Mucosa of descending colon (tissue), 3 donors: Measurements from ENCODE around the gene NAXD. TPM values are rescaled to one million over a fixed set of nuclear protein-coding genes. Genes with fewer than 3 reads are reported as not detected.

Source experiments
- ATAC-seq: fragments of 200-7000 bp; cut with Tn5 transposase; one replicate; pipeline ENCODE4 v1.9.1; 2020; ENCODE audit warnings: mild to moderate bottlenecking, moderate library complexity
- DNase-seq, 3 donors: peaks; one replicate each; pipeline ENCODE4 v3.0.0-alpha.2; 2020
- H3K36me3 ChIP-seq: fragments of 200-600 bp; one replicate; pipeline ENCODE4 v1.8.0; 2021; ENCODE audit warnings: low read depth, mild to moderate bottlenecking
- H3K4me1 ChIP-seq: fragments of 200-600 bp; one replicate; pipeline ENCODE4 v1.8.0; 2021; ENCODE audit warnings: low read depth, mild to moderate bottlenecking
- H3K4me3 ChIP-seq: fragments of 200-600 bp; one replicate; pipeline ENCODE4 v1.8.0; 2021; ENCODE audit warnings: mild to moderate bottlenecking
- H3K9me3 ChIP-seq: fragments of 200-600 bp; one replicate; pipeline ENCODE4 v1.8.0; 2021; ENCODE audit warnings: mild to moderate bottlenecking
- CTCF ChIP-seq: fragments of 200-600 bp; IDR thresholded peaks from one replicate; pipeline ENCODE4 v1.8.0; 2022; ENCODE audit warnings: antibody characterized with exemption, mild to moderate bottlenecking
- intact Hi-C, 2 donors: fragments of 100-400 bp; cut with DNase I in 1 of 2; cut with micrococcal nuclease in 1 of 2; formaldehyde crosslinking; loops; one replicate each; pipeline versions ENCODE4 v1.11.0 to v1.11.1; 2022; cut with DNase I, micrococcal nuclease
- total RNA-seq, 3 donors: library from RNA; stranded (reverse); fragmentation: NEBNext Ultra II Directional in 2 of 3; extraction: Animal tissue kit (Norgen Biotek cat#: 25700) in 2 of 3; gene quantifications; one replicate each; pipeline versions ENCODE4 v1.2.1 to v1.2.4, GENCODE V29; 2021 to 2023
- donor health status: DM: no; HTN: no; CAD: no; lungs with moderate emphysema.
- donor health status: DM: no; HTN: no; CAD: no.
- donor health status: DM: no; HTN: yes; CAD: no.

NAXD gene
- total RNA-seq, 3 donors from 2014 or later: 32.8 to 49.6 (median 38.8) TPM

- no peak for TF ChIP-seq CTCF
- Histone ChIP-seq H3K36me3 (peaks cover 8% of the 10 kb centered on the region), H3K4me3 (no peak overlapping the region), H3K9me3 (no peaks in the 10 kb centered on the region), H3K4me1 (peaks cover under 1% of the 10 kb centered on the region)
- intact Hi-C loops: no loop called here
- ATAC-seq (no peak), DNase-seq (no peak)
Observed at GRCh38 chr13:110639935-110640334, 24.6 kb downstream of the NAXD start.

GRCh38 chr13:110640591-110641029, 25.3 kb downstream of the NAXD start:
- H3K36me3 ChIP-seq: peaks cover 8% of the 10 kb centered on the region
- no peak for ATAC-seq

GRCh38 chr13:110641055-110642015, 26.0 kb downstream of the NAXD start:
- Histone ChIP-seq H3K4me3 (no peak overlapping the region), H3K4me1 (peaks cover 2% of the 10 kb centered on the region), H3K36me3 (peaks cover 4% of the 10 kb centered on the region), H3K9me3 (no peaks in the 10 kb centered on the region)
- DNase-seq (no peak), ATAC-seq (no peak)
- no peak for TF ChIP-seq CTCF
- intact Hi-C loops: no loop called here

More at GRCh38 chr13:110640591-110641029, 25.3 kb downstream of the NAXD start:
- no peak for DNase-seq
- intact Hi-C loops: no loop called here
- Histone ChIP-seq H3K4me1 (peaks cover 2% of the 10 kb centered on the region), H3K9me3 (no peaks in the 10 kb centered on the region), H3K4me3 (no peak overlapping the region)
- TF ChIP-seq CTCF: no peak

GRCh38 chr13:110642291-110642981, 27.1 kb downstream of the NAXD start:
- Histone ChIP-seq H3K9me3 (no peaks in the 10 kb centered on the region), H3K4me1 (peaks cover 2% of the 10 kb centered on the region), H3K4me3 (no peak overlapping the region), H3K36me3 (no peaks in the 10 kb centered on the region)
- intact Hi-C loops: no loop called here
- TF ChIP-seq CTCF: no peak
- no peak for DNase-seq
- ATAC-seq: no peak

GRCh38 chr13:110643324-110643723, 28.0 kb downstream of the NAXD start:
- TF ChIP-seq CTCF: no peak
- Histone ChIP-seq H3K9me3 (no peaks in the 10 kb centered on the region), H3K36me3 (no peaks in the 10 kb centered on the region), H3K4me1 (peaks cover 2% of the 10 kb centered on the region), H3K4me3 (no peak overlapping the region)
- ATAC-seq (no peak), DNase-seq (no peak)
- intact Hi-C loops: no loop called here
